ENCODE data around the gene UBL5.
"Not testable (repeated sequence)": the region's sequence is repeated elsewhere in the genome, so short reads cannot be mapped to it uniquely, and the experiment has no call there.

Gene UBL5

GRCh38 chr19:9834307-9834725, 6.6 kb downstream of the UBL5 start:
- H3K4me3 Mint-ChIP-seq, result peak overlapping the region; percentile 92
- peaks cover 39% of the 10 kb centered on the region for H3K4me1 Mint-ChIP-seq
- H3K9me3 Mint-ChIP-seq, result no peaks in the 10 kb centered on the region
- H3K36me3 Mint-ChIP-seq, result peaks cover 25% of the 10 kb centered on the region
- H3K27ac Mint-ChIP-seq, result peak overlapping the region; percentile 90
- H3K27me3 Mint-ChIP-seq, result no peaks in the 10 kb centered on the region
- CTCF ChIA-PET, result interaction anchor here (0.6 to 1.2 kb wide), 2 partner anchors 23 to 208 kb away, joined by 3 read pairs; no protein-coding TSS in a partner anchor
- no peak for DNase-seq

- H3K27ac Mint-ChIP-seq, result peak within 1 kb of the TSS; percentile 90
- CTCF ChIA-PET, result interaction anchor here (0.6 to 1.2 kb wide), 3 partner anchors 23 to 209 kb away, joined by 3 read pairs; no protein-coding TSS in a partner anchor
- peak within 1 kb of the TSS; percentile 92 for H3K4me3 Mint-ChIP-seq
- no peaks in the 10 kb centered on the region for H3K27me3 Mint-ChIP-seq
- peak; percentile 99 for DNase-seq
- H3K4me1 Mint-ChIP-seq, result peaks cover 34% of the 10 kb centered on the region
- peaks cover 25% of the 10 kb centered on the region for H3K36me3 Mint-ChIP-seq
- H3K9me3 Mint-ChIP-seq, result no peaks in the 10 kb centered on the region
Measured at GRCh38 chr19:9834726-9835506, 7.2 kb downstream of the UBL5 start, which contains the start of gene PIN1. Gene PIN1, plus strand, starts transcription at chr19:9835318. Its CDS starts 27 bp downstream, at chr19:9835345.

- Mint-ChIP-seq H3K9me3 (no peaks in the 10 kb centered on the region), H3K27me3 (no peaks in the 10 kb centered on the region), H3K4me1 (peaks cover 29% of the 10 kb centered on the region), H3K27ac (peak overlapping the region; percentile 76), H3K36me3 (peaks cover 26% of the 10 kb centered on the region), H3K4me3 (peak overlapping the region; percentile 92)
- CTCF ChIA-PET, result interaction anchor here (0.6 to 1.2 kb wide), 2 partner anchors 22 to 85 kb away, joined by 3 read pairs; no protein-coding TSS in a partner anchor
- DNase-seq, result no peak
Measured at GRCh38 chr19:9835507-9835949, 7.8 kb downstream of the UBL5 start.

GRCh38 chr19:9836021-9836420, 8.3 kb downstream of the UBL5 start:
- no peak for DNase-seq
- Mint-ChIP-seq H3K9me3 (no peaks in the 10 kb centered on the region), H3K27me3 (no peaks in the 10 kb centered on the region), H3K4me1 (peaks cover 29% of the 10 kb centered on the region), H3K4me3 (peak overlapping the region; percentile 92), H3K36me3 (peaks cover 28% of the 10 kb centered on the region), H3K27ac (peak overlapping the region; percentile 76)
- CTCF ChIA-PET, result no interaction called here

- DNase-seq, result no peak
- H3K27me3 Mint-ChIP-seq, result no peaks in the 10 kb centered on the region
- H3K9me3 Mint-ChIP-seq, result no peaks in the 10 kb centered on the region
- no peak overlapping the region for H3K4me3 Mint-ChIP-seq
- H3K4me1 Mint-ChIP-seq, result peaks cover 29% of the 10 kb centered on the region
- H3K36me3 Mint-ChIP-seq, result peaks cover 44% of the 10 kb centered on the region
- H3K27ac Mint-ChIP-seq, result no peak overlapping the region
- CTCF ChIA-PET, result no interaction called here
Measured at GRCh38 chr19:9838324-9838723, 10.6 kb downstream of the UBL5 start.

DNA sequence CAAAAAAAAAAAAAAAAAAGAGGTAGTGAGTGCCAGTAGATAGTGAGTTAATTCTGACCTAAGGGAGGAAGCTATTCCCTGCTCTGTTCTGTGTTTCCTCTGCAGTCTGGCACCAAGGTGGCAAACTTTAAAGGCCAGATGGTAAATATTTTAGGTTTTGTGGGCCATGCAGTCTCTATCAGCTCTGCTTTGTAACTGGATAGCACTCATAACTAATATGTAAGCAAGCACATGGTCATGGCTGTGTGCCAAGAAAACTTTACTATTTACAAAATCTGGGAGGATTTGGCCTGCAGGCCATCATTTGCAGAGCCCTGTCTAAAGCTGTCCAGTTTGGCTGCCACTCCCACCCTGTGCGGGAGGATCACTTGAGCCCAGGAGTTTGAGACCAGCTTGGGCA, 11.7 kb downstream of the UBL5 start:
- Mint-ChIP-seq H3K27me3 (no peaks in the 10 kb centered on the region), H3K36me3 (peaks cover 54% of the 10 kb centered on the region), H3K9me3 (no peaks in the 10 kb centered on the region), H3K27ac (no peak overlapping the region), H3K4me3 (no peak overlapping the region), H3K4me1 (peaks cover 24% of the 10 kb centered on the region)
- CTCF ChIA-PET, result no interaction called here
- no peak for DNase-seq

- H3K9me3 Mint-ChIP-seq, result no peaks in the 10 kb centered on the region
- no peak for DNase-seq
- H3K4me1 Mint-ChIP-seq, result peaks cover 14% of the 10 kb centered on the region
- H3K27ac Mint-ChIP-seq, result no peak overlapping the region
- CTCF ChIA-PET, result no interaction called here
- no peak overlapping the region for H3K4me3 Mint-ChIP-seq
- H3K36me3 Mint-ChIP-seq, result peaks cover 67% of the 10 kb centered on the region
- no peaks in the 10 kb centered on the region for H3K27me3 Mint-ChIP-seq
Measured at GRCh38 chr19:9842834-9843625, 15.3 kb downstream of the UBL5 start.

- Mint-ChIP-seq H3K36me3 (peaks cover 63% of the 10 kb centered on the region), H3K4me1 (peaks cover 15% of the 10 kb centered on the region)
- not testable (repeated sequence) for H3K27ac Mint-ChIP-seq, DNase-seq, H3K4me3 Mint-ChIP-seq, H3K9me3 Mint-ChIP-seq, H3K27me3 Mint-ChIP-seq
- CTCF ChIA-PET, result interaction anchor here (0.7 kb wide), 1 partner anchor 9 kb away, joined by 3 read pairs; no protein-coding TSS in a partner anchor
Measured at GRCh38 chr19:9843626-9844273, 16.0 kb downstream of the UBL5 start.

DNA sequence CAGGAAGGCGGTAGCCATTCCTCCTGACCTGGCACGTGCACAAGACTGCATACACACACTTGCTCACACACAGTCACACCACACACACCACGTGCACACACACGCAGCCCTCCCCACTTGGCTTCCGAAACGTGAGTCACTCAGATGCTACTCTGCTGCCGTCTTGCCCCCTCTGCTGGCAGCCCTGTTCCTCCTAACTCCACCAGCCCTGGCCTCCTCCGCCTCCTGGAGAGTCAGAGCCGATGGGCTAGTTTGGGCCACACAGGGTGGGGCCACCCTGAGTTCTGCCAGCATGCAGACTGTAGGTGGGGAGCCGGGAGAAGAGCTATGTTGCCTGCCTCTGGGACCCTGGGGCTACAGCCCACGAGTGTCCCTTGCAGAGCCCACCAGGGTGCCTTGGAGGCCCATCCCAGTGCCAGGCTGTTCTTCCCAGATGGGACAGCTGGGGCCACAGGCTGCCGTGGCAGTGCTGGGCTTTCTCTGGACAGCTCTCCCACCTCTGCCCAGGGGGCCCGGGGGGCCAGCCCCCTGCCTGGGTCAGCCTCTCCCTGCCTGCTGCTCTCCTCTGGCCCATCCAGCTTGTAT, 19.5 kb downstream of the UBL5 start:
- DNase-seq, result peak; percentile 60

DNA sequence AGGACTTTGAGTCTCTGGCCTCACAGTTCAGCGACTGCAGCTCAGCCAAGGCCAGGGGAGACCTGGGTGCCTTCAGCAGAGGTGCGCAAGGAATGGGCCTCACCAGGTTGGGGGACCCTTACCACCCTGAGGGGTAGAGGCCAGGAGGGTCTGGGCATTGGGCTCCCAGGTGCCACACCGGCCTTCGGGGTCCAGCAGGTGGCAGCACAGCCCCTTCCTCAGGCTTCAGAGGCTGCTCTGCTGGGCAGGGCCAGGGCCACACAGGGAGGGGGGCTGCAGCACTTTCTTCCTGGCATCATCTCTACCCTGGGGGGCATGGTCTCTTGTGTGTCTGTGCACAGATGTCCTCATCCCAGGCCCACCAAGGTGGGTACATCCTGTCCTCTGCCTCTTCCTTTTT, 20.3 kb downstream of the UBL5 start:
- no peaks in the 10 kb centered on the region for H3K9me3 Mint-ChIP-seq
- no peaks in the 10 kb centered on the region for H3K27me3 Mint-ChIP-seq
- H3K27ac Mint-ChIP-seq, result no peak overlapping the region
- H3K36me3 Mint-ChIP-seq, result peaks cover 36% of the 10 kb centered on the region
- H3K4me3 Mint-ChIP-seq, result no peak overlapping the region
- peak; percentile 63 for DNase-seq
- peaks cover 12% of the 10 kb centered on the region for H3K4me1 Mint-ChIP-seq
- CTCF ChIA-PET, result no interaction called here

More for the DNA sequence above, 19.5 kb downstream of the UBL5 start:
- Mint-ChIP-seq H3K4me1 (peaks cover 12% of the 10 kb centered on the region), H3K27me3 (no peaks in the 10 kb centered on the region), H3K4me3 (no peak overlapping the region), H3K36me3 (peaks cover 38% of the 10 kb centered on the region), H3K27ac (peak overlapping the region; percentile 73), H3K9me3 (no peaks in the 10 kb centered on the region)
- CTCF ChIA-PET, result interaction anchor here (0.6 to 0.8 kb wide), 2 partner anchors 10 to 261 kb away, joined by 4 read pairs; no protein-coding TSS in a partner anchor

DNA sequence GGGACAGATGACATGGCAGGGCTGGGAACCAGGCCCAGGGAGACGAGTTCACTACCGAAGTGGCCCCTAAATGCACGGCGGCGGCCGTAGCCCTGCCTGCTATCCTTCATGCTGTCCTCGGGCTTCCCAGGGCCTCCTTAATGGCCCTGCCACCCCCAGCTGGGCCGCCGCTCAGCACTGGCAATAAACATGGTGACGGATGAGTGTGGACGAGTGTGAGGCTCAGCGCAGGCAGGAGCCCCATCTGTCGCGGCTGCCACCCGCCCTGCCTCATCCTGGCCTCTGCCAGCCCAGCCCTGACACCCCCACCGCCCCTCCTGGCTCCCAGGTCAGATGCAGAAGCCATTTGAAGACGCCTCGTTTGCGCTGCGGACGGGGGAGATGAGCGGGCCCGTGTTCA, 21.0 kb downstream of the UBL5 start:
- Mint-ChIP-seq H3K4me3 (no peak overlapping the region), H3K27ac (no peak overlapping the region), H3K9me3 (no peaks in the 10 kb centered on the region), H3K36me3 (peaks cover 30% of the 10 kb centered on the region), H3K4me1 (peaks cover 13% of the 10 kb centered on the region), H3K27me3 (no peaks in the 10 kb centered on the region)
- CTCF ChIA-PET, result no interaction called here
- DNase-seq, result no peak

GRCh38 chr19:9849791-9850190, 22.1 kb downstream of the UBL5 start:
- CTCF ChIA-PET, result no interaction called here
- no peaks in the 10 kb centered on the region for H3K27me3 Mint-ChIP-seq
- no peak for DNase-seq
- no peaks in the 10 kb centered on the region for H3K9me3 Mint-ChIP-seq
- peaks cover 15% of the 10 kb centered on the region for H3K4me1 Mint-ChIP-seq
- H3K36me3 Mint-ChIP-seq, result peaks cover 30% of the 10 kb centered on the region
- H3K4me3 Mint-ChIP-seq, result no peak overlapping the region
- no peak overlapping the region for H3K27ac Mint-ChIP-seq

DNA sequence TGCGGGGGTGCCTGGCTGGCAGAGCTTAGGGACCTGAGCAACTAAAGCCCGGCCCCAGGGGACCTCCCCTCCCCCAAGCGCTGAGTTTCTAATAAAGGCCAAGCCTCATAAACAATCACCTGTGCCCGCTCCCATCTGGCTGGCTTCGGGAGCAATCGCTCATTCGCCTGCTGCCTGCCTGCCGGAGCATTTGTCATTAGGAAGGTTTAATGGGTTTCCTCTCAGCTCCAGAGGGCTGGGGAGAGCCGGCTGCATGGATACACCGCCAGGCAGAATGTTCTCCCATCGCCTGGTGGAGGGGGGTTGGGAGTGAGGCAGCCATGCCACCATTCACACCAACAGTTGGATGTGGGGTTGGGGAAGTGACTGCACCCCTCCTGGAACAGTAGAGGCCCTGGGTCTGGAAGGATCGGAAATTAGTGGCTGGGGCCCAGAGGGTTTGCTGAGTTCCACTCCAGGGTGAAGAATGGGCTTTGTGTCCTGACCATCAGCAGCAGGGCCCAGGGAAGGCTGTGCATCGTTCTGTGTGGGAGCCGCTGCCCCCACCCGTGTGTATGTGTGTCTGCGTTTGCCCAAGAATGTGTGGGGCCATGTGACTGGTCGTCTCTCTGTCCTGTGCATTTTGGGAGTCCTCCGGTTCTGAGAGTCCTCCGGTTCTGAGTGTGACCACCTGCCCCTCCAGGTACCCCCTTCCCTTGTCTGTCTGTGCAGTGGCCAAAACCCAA, 22.7 kb downstream of the UBL5 start:
- H3K9me3 Mint-ChIP-seq, result no peaks in the 10 kb centered on the region
- no peak overlapping the region for H3K4me3 Mint-ChIP-seq

More for the DNA sequence above, 22.7 kb downstream of the UBL5 start:
- CTCF ChIA-PET, result no interaction called here
- Mint-ChIP-seq H3K4me1 (peaks cover 15% of the 10 kb centered on the region), H3K36me3 (peaks cover 26% of the 10 kb centered on the region), H3K27ac (no peak overlapping the region), H3K27me3 (no peaks in the 10 kb centered on the region)
- no peak for DNase-seq

All from activated naive CD4-positive, alpha-beta T cell treated with anti-CD3 and anti-CD28 coated beads, Interleukin-2, amount 10 ng/mL, durations not matched to agents 7 days and 5 days (primary cell).